ENCODE results near the gene SMU1.
"Not testable (repeated sequence)": the region's sequence is repeated elsewhere in the genome, so short reads cannot be mapped to it uniquely, and the experiment has no call there.

Gene SMU1

DNA sequence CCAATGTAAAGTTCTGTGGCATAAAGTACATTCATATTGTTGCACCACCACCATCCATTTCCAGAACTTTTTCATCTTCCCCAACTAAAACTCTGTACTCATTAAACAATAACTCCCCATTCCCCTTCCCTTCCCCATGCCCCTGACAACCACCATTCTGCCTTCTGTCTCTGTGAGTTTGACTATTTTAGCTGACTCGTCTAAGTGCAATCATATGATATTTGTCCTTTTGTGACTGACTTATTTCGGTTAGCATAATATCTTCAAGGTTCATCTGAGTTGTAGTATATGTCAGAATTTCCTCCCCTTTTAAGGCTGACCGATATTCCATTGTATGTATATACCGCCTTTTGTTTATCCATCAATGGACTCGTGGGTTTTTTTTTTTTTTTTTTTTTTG is 29.0 kb upstream of the SMU1 start:
- DNase-seq (ENCODE audit: low read depth): no peak

DNA sequence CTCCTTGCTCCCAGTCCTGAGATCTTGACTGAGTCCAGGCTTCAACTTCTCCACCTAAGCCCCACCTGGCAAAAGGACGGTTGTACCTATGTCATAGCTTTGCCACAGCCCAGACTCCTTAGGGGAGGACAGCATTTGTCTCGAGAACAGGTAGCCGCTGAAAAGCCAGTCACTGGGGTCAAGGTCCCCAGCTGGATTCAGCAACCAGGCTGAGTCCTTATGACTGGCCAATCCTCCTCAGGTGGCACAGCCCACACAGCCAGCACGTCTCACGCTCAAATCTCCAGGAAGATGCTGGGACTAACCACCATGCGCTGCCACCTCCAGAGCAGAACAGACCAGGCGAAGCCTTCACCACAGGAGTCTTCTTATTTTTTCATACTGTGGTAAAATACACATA is 27.9 kb upstream of the SMU1 start:
- no peak for DNase-seq (ENCODE audit: low read depth)

DNA sequence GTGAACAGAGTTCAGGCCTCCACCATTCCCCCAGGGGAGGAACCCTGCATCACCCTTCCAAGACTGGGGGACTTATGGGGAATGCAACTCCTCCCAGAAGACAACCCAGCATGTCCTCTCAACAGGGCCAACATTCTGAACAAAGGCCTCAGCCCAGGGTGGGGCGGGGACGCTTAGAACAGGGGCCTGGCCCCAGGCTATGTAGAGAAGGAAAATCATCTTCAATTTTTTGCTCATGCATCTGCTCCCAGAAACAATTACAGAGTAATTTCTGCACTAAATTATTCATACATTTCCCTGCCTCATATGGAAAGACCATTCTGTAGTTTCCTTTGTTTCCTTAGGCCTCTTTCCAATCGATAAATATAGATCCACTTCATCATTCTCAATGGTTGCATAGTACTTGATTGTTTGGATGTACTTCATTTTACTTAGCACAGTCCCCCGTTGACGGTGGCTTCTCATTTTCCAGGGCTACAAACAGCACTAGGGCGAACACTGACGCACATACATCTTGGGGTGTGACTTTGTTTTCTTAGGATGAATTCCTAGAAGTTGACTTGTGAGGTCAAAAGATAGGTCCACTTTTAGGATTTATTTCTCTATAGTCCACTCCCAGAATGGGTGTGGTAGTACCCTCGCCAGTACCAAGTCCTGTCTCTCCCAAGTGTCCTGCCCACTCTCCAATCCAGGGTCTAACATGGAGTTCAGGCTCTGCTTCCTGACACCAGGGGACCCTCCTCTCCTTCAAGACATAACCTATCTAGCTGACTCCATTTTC is 27.2 kb upstream of the SMU1 start:
- DNase-seq (ENCODE audit: low read depth): no peak

DNA sequence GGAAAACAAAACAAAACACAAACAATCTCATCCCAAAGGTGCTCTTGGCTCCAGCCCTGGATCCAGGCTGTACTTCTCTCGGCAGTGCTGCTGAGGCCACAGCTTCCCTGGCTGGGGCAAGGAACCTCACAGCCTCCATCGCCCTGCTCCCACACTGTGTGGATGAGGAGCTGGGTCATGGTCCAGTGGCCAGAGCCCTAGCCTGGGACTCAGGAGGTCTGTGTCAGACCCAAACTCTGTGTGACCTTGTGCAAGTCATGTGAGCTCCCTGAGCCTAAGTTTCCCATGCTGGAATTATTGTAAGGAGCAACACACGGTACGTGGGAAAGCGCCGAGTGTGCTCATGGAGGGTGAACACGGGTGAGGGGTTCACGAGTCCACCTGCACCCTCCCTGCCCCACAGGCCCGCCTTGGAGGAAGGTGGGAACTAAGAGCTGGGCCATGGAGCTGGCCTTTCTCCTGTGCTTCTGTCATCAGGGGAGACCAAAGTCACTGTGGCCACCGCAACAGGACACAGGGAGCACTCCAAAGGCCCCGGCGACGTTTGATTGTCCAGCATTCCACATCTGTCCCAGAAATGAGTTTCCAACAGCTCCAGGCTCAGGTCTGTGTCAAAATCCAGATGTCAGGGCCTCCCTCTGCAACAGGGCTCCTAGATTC is 26.2 kb upstream of the SMU1 start:
- DNase-seq (ENCODE audit: low read depth): no peak

DNA sequence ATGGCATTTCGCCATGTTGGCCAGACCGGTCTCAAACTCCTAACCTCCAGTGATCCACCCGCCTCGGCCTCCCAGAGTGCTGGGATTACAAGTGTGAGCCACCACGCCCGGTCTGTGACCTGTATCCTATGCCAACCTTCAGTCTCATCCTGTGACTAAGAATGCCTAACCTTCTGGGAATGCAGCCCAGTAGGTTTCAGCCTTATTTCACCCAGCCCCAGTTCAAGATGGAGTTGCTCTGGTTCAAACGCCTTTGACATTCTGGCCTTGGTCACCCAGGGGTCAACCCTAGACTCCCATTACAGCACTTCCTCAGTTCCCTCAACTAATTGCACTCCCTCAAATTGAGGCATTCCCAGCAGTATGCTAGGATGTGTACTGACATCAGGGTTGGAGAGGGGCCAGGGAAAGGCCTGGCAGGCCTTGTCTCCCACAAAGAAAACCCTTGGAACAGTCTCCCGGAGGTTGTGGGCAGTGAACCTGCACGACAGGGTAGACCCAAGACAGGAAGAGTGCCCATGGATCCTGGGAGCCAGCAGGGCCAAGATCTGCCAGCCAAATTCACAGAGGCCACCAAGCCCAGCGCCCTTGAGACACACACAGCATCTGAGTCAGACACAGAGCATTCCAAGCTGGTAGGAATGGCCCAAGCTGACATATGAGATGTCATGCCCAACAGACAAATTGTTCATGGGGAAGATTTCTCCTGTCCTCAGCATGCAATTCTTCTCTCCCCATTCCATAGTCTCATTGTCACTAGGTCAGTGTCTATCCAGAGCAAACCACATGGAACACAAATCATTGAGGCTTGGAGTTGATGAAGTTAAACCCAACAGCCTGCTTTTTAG is 24.9 kb upstream of the SMU1 start:
- peak; percentile 91 for DNase-seq (ENCODE audit: low read depth)

DNA sequence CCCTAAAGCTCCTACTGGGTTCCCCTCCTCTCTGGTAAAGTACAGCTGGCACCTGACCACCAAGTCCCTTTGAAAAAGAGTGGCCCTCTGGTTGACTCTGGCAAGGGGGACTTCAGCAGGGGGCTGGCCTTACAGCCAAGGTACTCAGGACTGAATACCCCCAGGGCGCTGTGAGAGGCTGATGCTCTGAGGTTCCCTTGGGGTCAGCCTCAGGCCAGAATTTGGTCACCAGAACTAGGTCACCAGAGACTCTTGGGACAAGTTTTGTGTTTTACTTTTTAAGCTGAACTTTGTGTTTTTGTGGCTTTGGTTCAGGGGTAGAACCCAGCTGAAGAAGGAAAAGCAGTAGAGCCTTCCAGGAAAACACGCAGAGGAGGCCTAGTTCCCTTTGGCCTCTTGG is 23.3 kb upstream of the SMU1 start:
- no peak for DNase-seq (ENCODE audit: low read depth)

DNA sequence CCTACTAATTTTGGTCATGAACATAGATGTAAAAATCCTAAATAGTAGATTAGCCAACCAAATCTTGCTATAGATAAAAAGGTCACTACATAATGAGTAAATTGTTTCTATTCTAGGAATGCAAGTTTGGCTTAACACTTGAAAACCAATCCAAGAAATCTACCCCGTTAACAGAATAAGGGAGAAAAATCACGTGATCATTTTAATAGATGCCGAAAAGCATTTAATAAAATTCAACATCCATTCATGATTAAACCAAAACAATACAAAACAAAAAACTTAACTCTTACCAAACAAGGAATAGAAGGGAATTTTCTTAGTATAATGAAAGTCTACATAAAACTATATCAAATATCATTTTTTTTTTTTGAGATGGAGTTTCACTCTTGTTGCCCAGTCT is 20.7 kb upstream of the SMU1 start:
- no peak for DNase-seq (ENCODE audit: low read depth)

DNA sequence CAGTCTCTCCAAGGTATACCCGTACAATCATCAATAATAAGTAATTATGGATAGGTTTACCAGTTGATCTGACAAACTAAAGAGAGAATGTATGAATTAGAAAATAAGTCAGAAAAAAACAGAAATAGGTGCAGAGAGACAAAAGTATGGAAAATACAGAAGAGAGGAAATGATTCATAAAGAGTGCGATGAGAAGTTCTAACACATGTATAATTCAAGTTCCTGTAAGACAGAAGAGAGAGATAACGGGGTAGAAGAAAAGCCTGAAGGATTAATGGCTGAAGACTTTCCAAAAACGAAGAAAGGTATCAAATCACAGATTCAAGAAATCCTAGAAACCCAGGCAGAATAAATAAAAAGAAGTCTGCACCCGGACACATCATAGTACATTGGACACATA is 16.2 kb upstream of the SMU1 start:
- DNase-seq (ENCODE audit: low read depth): no peak

DNA sequence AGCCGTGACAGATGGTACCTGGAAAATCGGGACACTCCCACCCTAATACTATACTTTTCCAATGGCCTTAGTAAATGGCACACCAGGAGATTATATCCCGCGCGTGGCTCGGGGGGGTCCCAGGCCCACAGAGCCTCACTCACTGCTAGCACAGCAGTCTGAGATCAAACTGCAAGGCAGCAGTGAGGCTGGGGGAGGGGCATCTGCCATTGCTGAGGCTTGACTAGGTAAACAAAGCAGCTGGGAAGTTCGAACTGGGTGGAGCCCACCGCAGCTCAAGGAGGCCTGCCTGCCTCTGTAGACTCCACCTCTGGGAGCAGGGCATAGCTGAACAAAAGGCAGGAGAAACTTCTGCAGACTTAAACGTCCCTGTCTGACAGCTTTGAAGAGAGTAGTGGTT is 9.2 kb upstream of the SMU1 start:
- DNase-seq (ENCODE audit: low read depth): not testable (repeated sequence)

DNA sequence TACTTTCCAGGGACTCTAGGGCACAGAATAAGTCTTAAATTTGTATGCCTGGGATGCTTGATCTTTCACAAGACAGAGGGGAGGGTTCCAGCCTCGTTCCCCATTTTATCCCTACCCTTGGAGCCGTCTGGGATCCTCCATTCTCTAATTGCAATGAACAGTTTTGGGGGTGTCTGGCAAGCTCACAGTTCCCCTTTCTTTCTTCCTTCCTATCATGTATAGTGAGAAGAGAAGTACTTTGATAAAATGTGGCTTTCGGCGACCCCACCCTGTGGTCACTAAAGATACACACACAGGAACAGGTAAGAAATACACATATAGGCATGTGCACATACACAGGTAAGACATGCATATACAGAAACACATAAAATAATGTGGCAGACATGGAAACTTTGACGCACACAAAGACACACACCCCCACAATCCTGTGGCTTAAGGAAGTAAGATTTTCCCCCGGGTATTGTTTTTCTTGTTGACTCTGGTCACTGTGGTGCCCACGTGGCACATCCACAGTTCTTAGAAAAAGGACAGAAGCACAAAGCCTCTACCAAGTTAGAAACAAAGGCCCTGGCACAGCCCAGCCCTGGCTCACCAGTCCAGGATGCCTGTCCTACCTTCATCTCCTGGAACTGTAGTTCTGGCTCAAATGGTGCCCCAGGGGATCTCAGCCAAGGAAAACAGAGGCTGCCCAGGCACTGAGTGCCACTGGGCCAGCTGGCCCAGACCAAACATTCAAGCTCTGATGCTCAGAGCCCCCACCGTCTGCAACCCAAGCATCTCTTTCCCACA is 6.3 kb upstream of the SMU1 start:
- DNase-seq (ENCODE audit: low read depth): no peak

DNA sequence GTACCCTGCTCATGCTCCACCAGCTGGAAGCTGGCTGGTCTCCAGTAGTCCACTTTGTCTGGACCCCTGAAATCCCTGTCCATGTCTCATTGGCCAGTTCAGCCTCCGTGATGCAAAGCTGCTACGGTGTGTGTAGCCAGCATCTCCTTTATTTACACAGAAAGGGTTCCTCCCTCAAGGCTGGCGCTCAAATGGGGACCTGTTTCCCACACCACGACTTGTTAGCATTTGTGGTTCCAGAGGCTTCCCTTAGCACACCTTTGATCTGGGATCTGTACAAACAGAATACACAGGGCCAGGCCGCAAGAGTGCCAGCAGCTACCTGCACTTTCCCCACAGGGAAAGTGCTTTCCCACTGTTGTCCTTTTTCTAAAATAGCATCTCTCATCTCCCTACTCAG is 5.7 kb upstream of the SMU1 start:
- DNase-seq (ENCODE audit: low read depth): no peak

DNA sequence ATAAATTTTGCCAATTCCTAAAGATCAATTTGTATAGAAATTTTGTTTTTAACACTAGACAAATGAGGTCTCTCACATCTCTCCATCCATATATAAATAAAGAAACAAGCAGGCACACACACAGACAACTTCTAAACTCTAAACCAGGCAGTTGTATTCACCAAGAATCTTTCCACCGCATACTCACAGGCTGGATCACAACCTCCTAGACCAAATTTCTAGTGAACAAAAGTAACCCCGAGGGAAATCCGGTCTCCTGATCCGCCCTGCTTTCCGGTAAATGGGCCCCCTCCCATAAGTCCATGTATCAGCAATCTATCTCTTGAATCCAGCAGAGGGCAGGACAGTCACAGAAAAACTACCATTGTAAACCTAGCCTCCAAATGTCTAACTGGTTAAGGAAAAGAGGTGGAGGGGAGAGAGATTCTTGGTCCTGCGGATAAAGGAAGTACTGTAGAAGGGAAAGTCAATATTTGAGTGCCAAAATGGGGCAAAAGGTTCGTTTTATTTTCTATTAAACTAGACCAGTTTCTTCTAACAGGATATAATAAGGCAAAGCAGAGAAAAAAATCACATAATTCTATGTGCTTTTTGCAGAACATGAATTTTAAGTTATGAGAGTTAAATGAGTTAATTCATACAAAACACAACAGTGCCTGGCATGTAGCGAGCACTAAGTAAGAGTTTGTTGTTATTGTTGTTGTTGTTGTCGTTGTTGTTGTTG is 4.8 kb upstream of the SMU1 start:
- peak; percentile 31 for DNase-seq (ENCODE audit: low read depth)

DNA sequence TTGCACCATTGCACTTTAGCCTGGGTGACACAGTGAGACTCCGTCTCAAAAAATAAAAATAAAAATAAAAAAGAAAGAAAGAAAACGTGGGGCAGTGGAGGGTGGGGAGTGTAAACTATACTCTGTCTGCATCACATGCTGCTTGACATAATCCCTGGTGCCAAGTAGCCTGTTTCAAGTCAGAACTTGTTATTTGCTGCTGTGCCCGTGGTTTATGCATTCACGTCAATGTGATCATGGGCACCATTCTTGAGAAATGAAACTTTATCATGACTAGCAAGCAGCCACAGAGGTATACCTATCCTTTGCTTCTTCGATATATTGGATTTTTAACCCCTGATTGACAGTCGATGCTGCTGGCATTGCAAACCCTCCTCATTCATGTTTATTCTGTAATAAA is 4.1 kb upstream of the SMU1 start:
- DNase-seq (ENCODE audit: low read depth): no peak

DNA sequence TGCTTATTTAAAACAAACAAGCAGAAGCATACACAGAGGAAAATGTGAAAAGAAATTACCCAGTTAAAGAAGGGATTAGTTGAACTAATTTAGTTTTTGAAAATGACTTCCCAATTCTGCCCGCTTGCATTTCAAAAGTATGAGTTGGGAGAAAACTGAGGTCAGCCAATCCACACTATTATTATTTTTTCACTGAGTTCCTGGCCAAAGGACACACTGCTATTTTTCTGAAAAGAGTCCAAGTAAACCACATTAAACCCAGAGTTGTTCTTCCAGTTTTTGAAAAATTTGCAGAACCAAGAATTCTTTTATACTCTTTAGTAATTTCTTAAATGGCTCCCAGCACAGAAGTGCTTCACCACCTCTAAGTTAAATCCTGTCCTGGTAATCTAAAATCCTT is 7.5 kb downstream of the SMU1 start:
- DNase-seq (ENCODE audit: low read depth): no peak

DNA sequence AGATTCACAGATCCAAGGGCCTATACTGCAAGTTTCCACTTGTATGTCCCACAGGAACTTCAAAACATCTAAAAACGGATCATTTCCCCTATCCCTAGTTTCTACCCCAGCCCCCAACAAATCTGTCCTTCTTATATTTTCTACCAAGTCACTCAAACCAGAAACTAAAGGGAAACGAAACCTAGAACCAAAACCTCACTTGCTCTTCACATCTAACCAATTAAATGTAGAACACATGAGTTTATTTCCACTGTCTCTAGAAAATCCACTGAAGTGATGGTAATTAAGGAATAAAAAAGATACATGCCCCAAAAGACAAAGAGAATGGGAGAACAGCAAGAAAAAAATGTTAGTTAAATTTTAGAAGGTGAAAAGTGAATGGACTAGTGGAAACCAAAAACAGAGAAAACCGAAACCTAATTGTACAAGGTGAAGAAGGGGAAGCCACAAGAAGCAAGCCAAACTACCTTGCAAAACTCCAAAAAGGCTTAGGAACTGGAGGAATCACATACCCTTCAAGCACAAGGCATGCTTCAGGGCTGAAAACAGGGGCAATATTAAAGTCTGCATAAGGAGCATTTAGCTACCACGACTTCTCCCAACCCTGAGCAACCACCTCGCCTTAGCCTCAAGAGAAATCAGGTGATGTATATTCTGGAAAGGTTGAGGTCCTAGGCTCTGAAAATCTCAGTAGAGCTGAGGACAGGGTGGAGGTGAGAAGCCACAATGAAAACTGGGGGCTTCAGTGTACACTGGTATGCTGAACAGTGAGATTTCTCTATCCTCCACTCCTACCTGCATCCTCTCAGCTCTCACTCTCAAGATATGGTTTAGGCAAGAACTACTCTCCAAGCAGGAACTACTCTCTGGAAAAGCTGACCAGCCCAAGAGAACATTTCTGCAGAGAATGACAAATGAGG is 11.1 kb downstream of the SMU1 start:
- no peak for DNase-seq (ENCODE audit: low read depth)

DNA sequence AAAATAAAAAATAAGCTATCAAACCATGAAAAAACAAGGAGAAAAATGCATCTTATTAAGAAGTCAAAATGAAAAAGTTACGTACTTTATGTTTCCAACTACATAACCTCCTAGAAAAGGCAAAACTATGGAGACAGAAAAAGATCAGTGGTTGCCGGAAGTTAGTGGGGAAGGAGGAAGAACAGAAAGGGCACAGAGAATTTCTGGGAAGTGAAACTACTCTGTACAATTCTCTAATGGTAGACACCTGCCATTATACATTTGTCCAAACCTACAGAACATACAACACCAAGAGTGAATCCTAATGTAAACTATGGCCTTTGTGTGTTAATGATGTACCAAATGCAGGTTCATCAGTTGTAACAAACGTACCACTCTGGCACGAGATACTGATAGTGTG is 25.3 kb downstream of the SMU1 start:
- no peak for DNase-seq (ENCODE audit: low read depth)

DNA sequence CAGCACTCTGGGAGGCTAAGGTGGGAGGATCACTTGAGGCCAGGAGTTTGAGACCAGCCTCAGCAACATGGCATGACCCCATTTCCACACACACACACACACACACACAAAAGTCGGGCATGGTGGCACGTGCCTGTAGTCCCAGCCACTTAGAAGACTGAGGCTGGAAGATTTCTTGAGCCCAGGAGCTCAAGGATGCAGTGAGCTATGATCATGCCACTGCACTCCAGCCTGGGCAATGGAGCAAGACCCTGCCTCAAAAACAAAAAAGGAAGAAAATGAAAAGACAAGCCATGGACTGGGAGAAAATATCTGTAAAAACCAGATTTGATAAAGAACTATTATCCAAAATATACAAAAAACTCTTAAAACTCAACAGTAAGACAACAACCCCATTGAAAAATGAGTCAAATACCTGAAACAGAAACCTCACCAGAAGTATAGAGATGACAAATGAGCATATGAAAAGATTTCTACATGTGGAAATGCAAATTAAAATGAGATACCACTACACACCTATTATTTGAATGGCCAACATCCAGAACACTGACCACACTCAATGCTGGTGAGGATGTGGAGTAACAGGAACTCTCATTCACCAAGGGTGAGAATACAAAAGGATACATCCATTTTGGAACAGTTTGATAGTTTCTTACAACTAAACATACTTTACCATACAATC is 26.7 kb downstream of the SMU1 start:
- DNase-seq (ENCODE audit: low read depth): no peak

DNA sequence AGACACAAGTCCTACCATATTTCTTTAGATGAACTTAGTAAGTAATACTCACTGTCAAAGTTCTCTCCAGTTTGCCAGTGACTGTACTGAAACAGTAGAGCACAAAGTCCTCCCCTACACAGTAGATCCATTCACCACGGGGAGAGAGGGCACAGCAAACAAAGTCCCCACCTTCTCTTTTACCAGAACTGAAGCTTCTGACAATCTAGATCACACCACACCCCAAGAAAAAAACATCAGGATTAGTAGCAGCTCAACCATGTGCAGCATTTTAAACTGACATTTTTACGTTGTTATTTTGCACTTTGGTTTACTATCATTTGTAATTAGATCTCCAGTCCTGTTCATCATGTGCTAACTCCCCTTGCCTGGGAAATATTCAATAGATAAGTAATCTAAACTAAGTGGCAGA is 28.4 kb downstream of the SMU1 start:
- no peak for DNase-seq (ENCODE audit: low read depth)

DNA sequence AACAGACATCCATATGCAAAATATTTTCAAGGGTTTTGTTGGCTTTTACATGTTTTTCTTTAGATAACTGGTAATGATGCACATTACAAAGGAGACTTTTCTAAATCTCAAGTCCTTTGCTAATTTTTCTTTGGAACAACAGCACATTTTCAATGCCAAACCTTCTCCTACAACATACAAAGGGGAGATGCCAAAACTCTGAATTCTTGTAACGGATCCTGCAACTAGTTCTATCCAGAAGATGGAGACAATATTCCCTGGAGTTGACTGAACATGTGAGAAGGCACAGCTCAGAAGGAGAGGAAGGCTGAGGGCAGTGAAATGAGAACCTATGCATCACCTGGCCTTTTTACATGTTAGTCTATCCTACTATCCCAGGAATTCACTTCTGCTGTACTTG is 30.4 kb downstream of the SMU1 start:
- DNase-seq (ENCODE audit: low read depth): no peak
